Ishikawa (cell line): ENCODE measurements around the gene ICAM1.

Experiments used
- NFIC ChIP-seq: IDR thresholded peaks from 2 replicates; pipeline ENCODE4 v1.6.1; 2012
- RAD21 ChIP-seq: IDR thresholded peaks from 2 replicates; pipeline ENCODE4 v1.6.1; 2012; ENCODE audit warnings: low read depth
- REST ChIP-seq: IDR thresholded peaks from 2 replicates; pipeline ENCODE4 v1.6.1; 2012; ENCODE audit warnings: low read depth, mild to moderate bottlenecking
- TAF1 ChIP-seq: IDR thresholded peaks from 2 replicates; pipeline ENCODE4 v1.6.1; 2012; ENCODE audit warnings: low read depth, mild to moderate bottlenecking

GRCh38 chr19:10231612-10232228, 39.2 kb upstream of the ICAM1 start:
- no peak for TF ChIP-seq NFIC
- no peak for TF ChIP-seq REST
- no peak for TF ChIP-seq RAD21
- TF ChIP-seq TAF1 = no peak
